HG02678 (cell line): ENCODE data around the gene CTBP2.

ENCODE experiments used
- ATAC-seq: cut with Tn5 transposase; IDR thresholded peaks from one replicate; pipeline ENCODE4 v1.9.1; 2021; ENCODE audit warnings: mild to moderate bottlenecking, moderate library complexity; ENCODE audit not compliant: unreplicated experiment

The CTBP2 gene

DNA sequence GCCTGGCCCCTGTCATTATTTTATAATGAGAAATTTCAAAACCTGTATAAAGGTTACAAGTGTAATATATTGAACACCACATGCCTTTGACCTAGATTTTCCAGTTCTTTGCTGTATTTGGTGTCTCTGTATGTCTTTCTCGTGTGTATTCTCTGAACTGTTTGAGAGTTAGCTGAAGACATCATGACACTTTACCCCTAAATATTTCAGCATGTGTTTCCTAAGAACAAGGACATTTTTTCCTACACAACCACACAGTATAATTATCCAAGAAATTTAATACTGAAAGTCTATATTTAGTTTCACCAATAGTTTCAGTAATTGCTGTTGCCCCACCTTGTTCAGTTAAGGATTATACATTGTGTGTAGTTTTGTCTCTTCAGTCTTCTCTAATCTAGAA, 203.6 kb downstream of the CTBP2 start:
- no peak for ATAC-seq

DNA sequence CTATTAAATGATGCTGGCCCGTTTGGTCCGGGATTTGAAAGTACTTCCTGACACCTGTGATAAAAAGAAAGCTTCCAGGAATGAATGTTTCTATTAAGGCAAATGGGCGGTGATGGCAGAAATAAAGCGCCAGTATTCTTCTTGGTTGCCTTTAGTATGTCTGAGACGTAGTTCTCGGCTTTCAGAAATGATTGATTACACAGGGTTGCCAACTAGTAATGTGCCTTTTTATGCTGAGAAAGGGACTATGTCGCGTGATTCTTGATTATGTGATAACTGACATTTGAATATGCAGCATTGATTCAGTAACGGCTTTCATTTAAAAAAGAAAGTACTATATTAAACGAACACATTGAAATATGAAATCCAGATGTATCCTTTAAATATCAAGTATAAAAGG, 204.5 kb downstream of the CTBP2 start:
- no peak for ATAC-seq

DNA sequence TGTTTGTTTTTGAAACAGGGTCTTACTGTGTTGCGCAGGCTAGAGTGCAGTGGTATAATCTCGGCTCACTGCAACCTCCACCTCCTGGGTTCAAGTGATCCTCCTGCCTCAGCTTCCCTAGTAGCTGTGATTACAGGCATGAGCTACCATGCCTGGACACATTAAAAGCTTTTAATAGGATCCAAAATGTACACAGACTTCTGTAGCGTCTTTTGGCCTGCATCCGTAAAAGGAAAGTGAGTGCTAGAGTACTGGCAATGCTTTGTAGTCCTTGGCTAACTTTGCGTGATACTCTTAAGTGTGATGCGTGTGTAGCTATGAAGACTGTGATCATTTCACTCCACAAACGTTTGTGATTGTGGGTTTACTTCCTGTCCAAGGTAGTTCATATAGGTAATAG, 205.1 kb downstream of the CTBP2 start:
- no peak for ATAC-seq

DNA sequence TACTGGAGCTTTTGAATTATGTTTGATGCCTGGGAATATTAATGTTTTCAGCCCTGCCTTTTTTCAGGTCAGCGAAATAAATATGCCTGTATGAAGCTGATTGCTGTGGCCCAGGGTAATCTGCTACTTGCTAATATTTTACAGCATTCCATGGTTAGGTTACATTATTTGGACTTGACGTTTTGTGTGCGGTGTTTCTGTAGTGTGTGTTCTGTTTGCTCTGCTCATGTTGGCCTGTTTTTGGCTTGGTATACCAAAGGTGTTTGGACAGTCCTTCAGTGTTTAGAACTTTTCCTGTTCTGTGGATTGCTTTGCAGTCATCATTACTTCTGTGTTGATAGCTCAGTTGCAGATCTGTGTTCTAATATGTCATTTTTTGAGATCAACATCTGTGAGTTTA, 206.9 kb downstream of the CTBP2 start:
- no peak for ATAC-seq

DNA sequence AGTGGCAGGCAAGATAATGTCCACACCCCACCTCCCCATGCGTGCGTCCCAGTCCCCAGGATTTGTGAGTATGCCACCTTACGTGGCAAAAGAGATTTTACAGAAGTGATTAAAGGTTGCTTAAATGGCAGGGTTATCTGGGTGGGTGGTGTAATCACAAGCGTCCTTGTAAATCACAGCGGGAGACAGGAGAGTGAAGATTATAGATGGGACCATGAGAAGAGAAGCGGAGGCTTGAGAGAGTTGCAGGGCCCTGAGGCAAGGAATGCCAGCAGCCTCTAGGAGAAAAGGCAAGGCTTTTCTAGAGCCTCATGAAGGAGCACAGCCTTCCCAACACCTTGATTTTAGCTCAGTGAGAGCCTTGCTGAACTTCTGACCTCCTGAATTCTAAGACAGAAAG, 208.2 kb downstream of the CTBP2 start:
- no peak for ATAC-seq

DNA sequence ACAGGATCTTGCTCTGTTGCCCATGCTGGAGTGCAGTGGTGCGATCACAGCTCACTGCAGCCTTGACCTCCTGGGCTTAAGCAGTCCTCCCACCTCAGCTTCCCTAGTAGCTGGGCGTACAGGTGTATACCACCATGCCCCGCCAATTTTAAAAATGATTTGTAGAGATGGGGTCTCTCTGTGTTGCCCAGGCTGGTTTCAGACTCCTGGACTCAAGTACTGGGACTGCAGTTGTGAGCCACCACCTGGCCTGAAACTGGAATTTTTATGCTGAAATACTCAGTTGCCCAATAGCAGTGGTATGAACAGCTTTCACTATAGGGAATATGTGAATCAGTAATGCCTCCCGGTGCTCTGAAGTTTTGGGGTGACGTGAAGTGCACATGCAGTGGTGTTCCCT, 210.8 kb downstream of the CTBP2 start:
- no peak for ATAC-seq

DNA sequence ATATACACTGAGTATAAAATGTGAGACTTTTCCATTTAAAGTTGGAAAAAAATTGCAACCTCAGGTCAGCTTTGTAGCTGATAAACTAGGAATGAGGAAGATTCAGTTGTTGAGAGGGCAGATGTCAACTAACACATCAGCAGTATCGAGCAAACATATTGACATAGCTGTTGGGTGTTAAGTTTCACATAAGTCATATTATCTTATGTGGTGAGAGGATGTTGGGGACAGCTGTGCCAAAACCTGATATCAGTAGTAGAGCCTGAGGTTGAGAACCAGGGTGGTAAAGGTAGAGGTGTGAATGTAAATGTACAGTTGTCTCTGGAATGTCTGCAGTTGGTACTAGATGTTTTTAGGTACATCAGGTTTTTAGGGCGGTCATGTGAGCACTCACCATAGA, 213.4 kb downstream of the CTBP2 start:
- ATAC-seq: no peak

DNA sequence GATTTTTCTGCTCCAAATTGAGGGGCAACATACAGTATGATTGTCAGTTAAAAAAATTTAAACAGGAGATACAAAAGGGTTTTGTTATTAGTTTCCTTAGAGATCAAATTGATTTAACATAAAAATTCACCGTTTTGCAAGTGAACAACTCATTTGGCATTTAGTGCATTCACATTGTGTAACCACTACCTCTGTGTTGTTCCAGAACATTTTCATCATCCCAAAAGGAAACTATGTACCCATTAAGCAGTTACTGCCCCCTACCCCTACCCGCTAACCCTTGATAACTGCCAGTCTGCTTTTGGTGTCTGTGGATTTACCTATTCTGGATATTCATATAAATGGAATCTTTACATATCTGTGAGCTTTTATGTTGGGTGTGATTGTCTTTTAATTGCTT, 215.4 kb downstream of the CTBP2 start:
- ATAC-seq: no peak

DNA sequence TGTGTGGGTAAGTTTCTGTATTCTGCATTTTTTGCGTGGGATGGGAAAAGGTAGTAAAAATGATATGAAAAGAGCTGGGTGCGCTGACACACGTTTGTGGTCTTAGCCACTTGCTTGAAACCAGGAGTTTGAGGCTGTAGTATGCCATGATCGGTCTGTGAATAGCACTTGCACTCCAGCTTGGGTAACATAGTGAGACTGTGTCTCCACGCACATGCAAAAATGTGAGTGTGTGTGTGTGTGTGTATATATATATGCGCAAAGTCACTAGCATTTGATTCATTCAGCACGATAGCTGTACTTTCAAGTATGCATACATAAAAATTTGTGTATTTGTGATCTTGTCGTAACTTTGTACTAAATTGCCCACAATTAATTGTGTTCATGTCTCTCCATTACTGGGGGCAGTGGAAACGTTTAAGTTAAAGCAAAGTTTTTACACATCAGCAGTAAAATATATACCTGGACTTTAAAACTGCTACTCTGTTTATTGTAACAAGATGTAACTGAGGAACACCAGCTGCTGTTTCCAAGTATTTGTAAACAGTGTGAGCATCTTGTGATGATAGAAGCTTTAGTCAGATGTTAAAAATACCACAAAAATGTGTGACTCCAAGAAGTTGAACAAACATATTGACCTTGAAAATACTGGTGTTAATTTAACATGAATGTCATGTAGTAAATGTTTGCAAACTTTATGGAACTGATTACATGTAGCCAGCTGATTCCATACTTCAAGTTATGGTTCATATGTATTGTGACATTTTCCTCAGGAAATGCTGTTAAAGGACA, 216.9 kb downstream of the CTBP2 start:
- ATAC-seq: no peak

DNA sequence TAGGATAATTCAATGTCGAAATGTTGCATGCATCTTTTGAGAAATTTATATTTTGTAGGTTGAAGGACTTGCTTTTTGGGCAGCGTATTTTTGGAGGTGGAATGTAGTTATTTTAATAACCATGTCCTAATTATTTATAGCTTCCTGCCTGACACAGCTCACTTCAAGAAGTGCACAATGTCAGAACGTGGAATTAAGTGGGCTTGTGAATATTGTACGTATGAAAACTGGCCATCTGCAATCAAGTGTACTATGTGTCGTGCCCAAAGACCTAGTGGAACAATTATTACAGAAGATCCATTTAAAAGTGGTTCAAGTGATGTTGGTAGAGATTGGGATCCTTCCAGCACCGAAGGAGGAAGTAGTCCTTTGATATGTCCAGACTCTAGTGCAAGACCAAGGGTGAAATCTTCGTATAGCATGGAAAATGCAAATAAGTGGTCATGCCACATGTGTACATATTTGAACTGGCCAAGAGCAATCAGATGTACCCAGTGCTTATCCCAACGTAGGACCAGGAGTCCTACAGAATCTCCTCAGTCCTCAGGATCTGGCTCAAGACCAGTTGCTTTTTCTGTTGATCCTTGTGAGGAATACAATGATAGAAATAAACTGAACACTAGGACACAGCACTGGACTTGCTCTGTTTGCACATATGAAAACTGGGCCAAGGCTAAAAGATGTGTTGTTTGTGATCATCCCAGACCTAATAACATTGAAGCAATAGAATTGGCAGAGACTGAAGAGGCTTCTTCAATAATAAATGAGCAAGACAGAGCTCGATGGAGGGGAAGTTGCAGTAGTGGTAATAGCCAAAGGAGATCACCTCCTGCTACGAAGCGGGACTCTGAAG, 217.8 kb downstream of the CTBP2 start:
- ATAC-seq: no peak

DNA sequence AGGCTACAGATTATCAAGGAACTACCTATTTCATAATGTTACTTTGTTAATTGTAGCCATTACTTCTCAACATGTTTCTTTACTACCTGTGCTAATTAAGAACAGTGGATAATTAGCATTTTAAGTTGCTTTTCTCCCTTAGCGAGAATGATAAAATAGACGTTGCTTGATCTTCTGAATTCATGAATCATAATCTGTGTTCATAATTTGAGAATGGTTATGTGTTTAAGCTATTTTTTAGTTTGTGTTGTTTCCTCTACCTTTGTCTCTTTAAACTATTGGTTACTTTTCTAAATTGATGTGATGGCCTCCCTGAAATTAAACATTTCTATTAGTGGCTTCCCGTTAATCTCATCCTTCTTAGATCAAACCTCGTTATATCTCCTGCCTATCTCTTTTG, 218.5 kb downstream of the CTBP2 start, which contains the start of gene ZRANB1:
TSS of gene ZRANB1 (plus strand) at position 301 of the 400 bp plus-strand sequence. CDS start 371 bp downstream, outside the sequence.
- no peak for ATAC-seq

DNA sequence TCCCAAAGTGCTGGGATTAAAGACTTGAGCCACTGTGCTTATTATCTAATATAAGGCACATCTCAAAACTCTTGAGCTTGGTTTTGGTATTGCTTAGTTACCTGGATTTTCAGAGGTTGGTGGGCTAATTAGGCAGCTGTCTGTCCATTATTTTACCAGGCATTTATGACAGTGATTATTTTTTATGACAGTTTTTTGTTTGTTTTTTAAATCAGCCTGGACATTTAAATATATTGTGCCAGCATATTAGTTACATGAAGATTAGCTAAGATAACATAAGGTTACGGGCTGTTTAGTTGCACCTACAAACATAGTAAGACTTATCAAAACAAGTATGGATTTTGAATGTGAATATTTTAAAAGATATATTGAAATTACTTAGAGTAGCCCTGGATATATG, 221.1 kb downstream of the CTBP2 start:
- ATAC-seq: no peak

DNA sequence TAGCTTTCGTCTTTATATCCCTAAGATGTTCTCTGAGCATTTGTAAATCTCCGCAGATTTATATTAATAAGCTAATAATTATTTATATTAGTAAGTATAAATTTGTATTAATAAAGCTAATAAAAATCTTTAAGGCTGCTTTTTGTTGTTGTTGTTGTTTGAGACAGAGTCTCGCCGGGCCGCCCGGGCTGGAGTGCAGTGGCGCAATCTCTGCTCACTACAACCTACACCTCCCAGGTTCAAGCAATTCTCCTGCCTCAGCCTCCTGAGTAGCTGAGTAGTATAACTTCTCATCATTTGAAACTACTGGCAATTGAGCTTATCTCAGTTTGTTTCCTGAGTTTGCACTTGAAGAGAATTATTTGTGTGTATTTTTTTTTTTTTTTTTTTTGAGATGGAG, 223.6 kb downstream of the CTBP2 start:
- no peak for ATAC-seq

DNA sequence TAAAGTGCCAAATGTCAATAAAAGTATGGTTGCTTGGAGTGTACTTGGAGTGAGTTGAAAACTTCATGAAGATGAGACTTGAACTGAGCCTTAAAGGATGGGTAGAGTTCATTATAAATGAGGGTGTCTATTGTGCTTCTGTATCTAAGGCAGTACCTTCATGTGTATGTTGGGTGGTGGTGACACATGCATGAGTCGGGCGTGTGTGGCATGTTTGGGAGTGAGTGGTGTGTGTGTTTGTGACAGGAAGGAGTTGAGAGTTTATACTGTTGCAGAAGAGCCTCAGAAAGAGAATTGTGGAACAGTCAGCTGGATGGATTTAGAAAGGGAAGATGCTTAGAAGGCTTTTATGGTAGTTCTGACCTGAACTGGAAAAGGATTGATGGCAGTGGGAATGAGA, 224.4 kb downstream of the CTBP2 start:
- no peak for ATAC-seq
